Measurements from ENCODE around the gene LCOR.

The LCOR gene

GRCh38 chr10:96895662-96896424, 63.7 kb downstream of the LCOR start:
- DNase-seq, result no peak
- no peak overlapping the region for H3K4me3 ChIP-seq (ENCODE audit: low read depth, low read length)
- in situ Hi-C loops (cut with HindIII; ENCODE audit: low pct_ligation_motif_present, low sequenced_read_pairs), result no loop called here
- no peaks in the 10 kb centered on the region for H3K36me3 ChIP-seq (replicated peaks)
- no peak for TF ChIP-seq CTCF (IDR thresholded peaks at IDR 0.05; ENCODE audit: low read depth, low read length, missing control alignments)
- no peak overlapping the region for H3K27ac ChIP-seq
- H3K27me3 ChIP-seq (replicated peaks), result no peaks in the 10 kb centered on the region

GRCh38 chr10:96896884-96897589, 64.9 kb downstream of the LCOR start:
- Histone ChIP-seq H3K27ac (no peak overlapping the region), H3K27me3 (replicated peaks) (no peaks in the 10 kb centered on the region), H3K4me3 (ENCODE audit: low read depth, low read length) (no peak overlapping the region), H3K36me3 (replicated peaks) (no peaks in the 10 kb centered on the region)
- DNase-seq, result no peak
- in situ Hi-C loops (cut with HindIII; ENCODE audit: low pct_ligation_motif_present, low sequenced_read_pairs), result no loop called here
- no peak for TF ChIP-seq CTCF (IDR thresholded peaks at IDR 0.05; ENCODE audit: low read depth, low read length, missing control alignments)

- TF ChIP-seq CTCF (IDR thresholded peaks at IDR 0.05; ENCODE audit: low read depth, low read length, missing control alignments), result no peak
- no peaks in the 10 kb centered on the region for H3K36me3 ChIP-seq (replicated peaks)
- no peak overlapping the region for H3K4me3 ChIP-seq (ENCODE audit: low read depth, low read length)
- in situ Hi-C loops (cut with HindIII; ENCODE audit: low pct_ligation_motif_present, low sequenced_read_pairs), result no loop called here
- no peak overlapping the region for H3K27ac ChIP-seq
- DNase-seq, result no peak
- no peaks in the 10 kb centered on the region for H3K27me3 ChIP-seq (replicated peaks)
Measured at GRCh38 chr10:96902117-96902516, 70.0 kb downstream of the LCOR start.

GRCh38 chr10:96902731-96903358, 70.7 kb downstream of the LCOR start:
- no peak for DNase-seq
- in situ Hi-C loops (cut with HindIII; ENCODE audit: low pct_ligation_motif_present, low sequenced_read_pairs), result no loop called here
- Histone ChIP-seq H3K27me3 (replicated peaks) (no peaks in the 10 kb centered on the region), H3K27ac (no peak overlapping the region), H3K36me3 (replicated peaks) (no peaks in the 10 kb centered on the region), H3K4me3 (ENCODE audit: low read depth, low read length) (no peak overlapping the region)
- TF ChIP-seq CTCF (IDR thresholded peaks at IDR 0.05; ENCODE audit: low read depth, low read length, missing control alignments), result no peak

GRCh38 chr10:96904648-96905047, 72.5 kb downstream of the LCOR start:
- Histone ChIP-seq H3K27ac (no peak overlapping the region), H3K4me3 (ENCODE audit: low read depth, low read length) (no peak overlapping the region), H3K27me3 (replicated peaks) (no peaks in the 10 kb centered on the region), H3K36me3 (replicated peaks) (no peaks in the 10 kb centered on the region)
- in situ Hi-C loops (cut with HindIII; ENCODE audit: low pct_ligation_motif_present, low sequenced_read_pairs), result no loop called here
- no peak for TF ChIP-seq CTCF (IDR thresholded peaks at IDR 0.05; ENCODE audit: low read depth, low read length, missing control alignments)
- DNase-seq, result no peak

Measured in brain microvascular endothelial cell (primary cell).